ENCODE measurements around the gene CAND1.

DNA sequence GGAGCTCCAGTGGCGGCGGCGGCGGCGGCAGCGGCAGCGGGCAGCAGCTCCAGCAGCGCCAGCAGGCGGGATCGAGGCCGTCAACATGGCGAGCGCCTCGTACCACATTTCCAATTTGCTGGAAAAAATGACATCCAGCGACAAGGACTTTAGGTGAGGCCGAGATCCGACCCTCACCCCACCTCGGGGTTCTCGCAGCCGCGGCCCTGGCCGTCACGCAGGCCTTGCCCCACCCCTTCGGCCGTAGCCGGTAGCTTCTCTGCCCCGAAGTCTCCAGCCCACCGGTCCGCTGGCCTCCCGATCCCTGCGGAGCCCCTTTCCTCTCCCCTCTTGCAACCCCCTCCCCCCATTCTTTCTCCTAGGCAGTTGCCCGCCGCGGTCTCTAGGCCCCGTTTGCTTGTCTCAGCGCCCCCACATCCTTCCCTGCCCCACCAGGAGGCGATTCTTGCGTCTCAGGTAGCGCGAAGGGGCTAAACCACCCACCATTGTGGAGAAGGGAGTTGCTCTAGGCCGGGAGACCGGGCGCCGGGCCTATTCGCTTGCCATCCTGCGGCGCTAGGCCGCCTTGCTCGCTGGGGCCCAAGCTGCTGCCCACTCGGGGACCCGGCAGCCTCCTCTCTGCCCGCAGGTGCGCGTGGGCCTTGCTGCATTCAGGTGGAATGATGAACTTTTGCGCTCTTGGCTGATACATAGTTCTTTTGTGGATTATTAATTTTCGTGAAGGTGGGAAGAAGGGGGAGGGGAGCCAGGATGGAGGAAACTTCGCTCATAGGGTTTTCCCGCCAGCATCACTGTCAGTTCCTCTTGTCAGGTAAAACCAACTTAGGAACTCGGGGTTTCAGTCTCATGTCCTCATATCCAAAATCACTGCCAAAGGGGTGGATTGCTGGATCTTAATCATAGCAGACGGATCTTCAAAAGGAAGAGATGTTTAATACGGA, 745 bp downstream of the CAND1 start:
- TF ChIP-seq GATA2 (IDR thresholded peaks at IDR 0.05; ENCODE audit: low read depth, low read length): no peak
- TF ChIP-seq GATA3 (IDR thresholded peaks at IDR 0.05; ENCODE audit: low read depth, low read length): no peak

All from SH-SY5Y (cell line).